Measurements from ENCODE around the gene FZD4.

FZD4 gene

DNA sequence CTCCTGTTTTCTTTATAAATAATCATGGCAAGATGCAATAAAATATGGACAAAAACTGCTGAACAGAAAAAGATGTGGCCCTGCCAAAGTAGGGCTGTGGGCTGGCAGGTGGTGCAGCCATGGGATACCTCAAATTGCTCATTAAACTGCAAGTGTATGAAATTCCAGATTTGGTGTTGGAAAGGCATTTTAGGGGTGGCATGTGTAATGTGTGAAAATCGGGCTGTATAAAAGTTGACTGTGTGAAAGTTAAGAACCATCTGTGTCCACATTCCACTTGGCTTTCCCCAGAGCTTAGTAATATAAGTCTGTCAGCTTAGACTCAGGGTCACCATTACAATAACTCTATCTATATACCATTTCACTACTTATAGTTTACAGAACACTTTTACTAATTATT, 34.8 kb upstream of the FZD4 start:
- Histone ChIP-seq H3K27ac (ENCODE audit: low read depth, low read length) (no peak overlapping the region), H3K9ac (ENCODE audit: low read length) (no peak overlapping the region), H3K4me1 (ENCODE audit: control insufficient read depth, insufficient read depth, low read length) (peaks cover 25% of the 10 kb centered on the region), H3K9me3 (ENCODE audit: control insufficient read depth, insufficient read depth, low read depth, low read length) (no peaks in the 10 kb centered on the region), H3K27me3 (ENCODE audit: control insufficient read depth, insufficient read depth, low read length) (no peaks in the 10 kb centered on the region), H3K36me3 (ENCODE audit: control insufficient read depth, insufficient read depth, low read length) (no peaks in the 10 kb centered on the region), H3K4me3 (ENCODE audit: low read depth, low read length) (no peak overlapping the region)

DNA sequence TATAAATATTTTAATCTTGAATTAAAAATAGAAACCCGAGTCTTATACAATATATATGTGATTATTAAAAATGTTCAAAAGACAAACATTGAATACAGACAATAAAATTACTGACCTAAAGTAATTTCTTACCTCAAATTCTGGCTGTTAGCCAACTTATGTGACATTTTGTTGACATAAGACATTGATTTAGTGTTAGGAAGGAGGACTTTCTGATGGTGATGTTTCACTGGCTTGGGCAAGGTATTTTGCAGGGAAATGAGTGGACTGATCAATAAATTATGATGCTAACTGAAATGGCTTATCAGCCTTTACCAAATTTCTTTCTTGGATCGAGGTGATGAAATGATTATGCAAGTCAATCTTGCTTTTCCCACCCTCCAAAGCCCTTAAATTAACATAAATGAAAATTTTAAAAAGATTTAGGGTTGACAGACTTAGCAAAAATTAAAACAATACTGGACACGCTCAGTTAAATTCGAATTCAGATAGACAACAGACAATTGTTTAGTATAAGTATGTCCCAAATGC, 33.2 kb upstream of the FZD4 start:
- Histone ChIP-seq H3K9ac (ENCODE audit: low read length) (no peak overlapping the region), H3K9me3 (ENCODE audit: control insufficient read depth, insufficient read depth, low read depth, low read length) (no peaks in the 10 kb centered on the region), H3K27ac (ENCODE audit: low read depth, low read length) (no peak overlapping the region), H3K4me3 (ENCODE audit: low read depth, low read length) (no peak overlapping the region), H3K4me1 (ENCODE audit: control insufficient read depth, insufficient read depth, low read length) (peaks cover 25% of the 10 kb centered on the region), H3K27me3 (ENCODE audit: control insufficient read depth, insufficient read depth, low read length) (no peaks in the 10 kb centered on the region), H3K36me3 (ENCODE audit: control insufficient read depth, insufficient read depth, low read length) (no peaks in the 10 kb centered on the region)

DNA sequence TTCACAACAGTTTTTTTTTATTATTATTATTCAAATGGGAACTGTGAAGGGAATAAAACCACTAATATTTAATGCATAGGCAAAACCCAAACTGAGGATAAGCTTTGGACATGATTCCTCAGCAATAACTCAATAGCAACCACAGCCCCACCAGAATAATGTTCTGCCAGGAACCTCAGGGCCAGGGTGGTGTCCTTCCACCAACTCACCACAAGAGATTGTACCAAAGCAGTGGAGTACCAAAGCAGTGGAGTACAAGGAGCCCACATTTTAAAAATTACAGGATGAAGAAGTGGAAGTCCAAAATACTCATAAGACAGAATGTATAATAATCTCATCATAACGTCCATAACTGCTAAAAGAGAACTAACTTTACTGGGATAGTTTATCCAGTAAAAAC, 32.5 kb upstream of the FZD4 start:
- Histone ChIP-seq H3K27me3 (ENCODE audit: control insufficient read depth, insufficient read depth, low read length) (no peaks in the 10 kb centered on the region), H3K27ac (ENCODE audit: low read depth, low read length) (no peak overlapping the region), H3K36me3 (ENCODE audit: control insufficient read depth, insufficient read depth, low read length) (no peaks in the 10 kb centered on the region), H3K4me3 (ENCODE audit: low read depth, low read length) (no peak overlapping the region), H3K9ac (ENCODE audit: low read length) (no peak overlapping the region), H3K4me1 (ENCODE audit: control insufficient read depth, insufficient read depth, low read length) (peaks cover 22% of the 10 kb centered on the region), H3K9me3 (ENCODE audit: control insufficient read depth, insufficient read depth, low read depth, low read length) (no peaks in the 10 kb centered on the region)

DNA sequence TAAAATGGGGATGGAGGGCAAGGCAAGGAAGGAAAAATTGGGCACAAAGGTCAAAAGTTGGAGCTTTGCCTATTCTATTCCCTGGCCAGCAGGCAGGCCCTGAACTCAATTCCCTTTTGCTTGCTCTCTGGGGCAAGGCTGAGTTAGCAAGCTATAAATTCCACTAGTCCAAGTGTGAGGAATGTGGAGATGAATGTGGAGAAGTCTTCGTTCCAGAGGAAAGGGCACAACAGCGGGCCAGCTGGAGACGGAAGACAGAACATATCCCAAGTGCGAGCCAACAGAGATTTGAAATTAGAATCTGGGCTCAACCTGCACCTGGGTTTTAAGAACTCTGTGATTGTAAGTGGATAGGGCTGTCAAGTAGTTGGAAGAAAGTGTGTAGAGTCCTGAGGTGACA, 29.5 kb upstream of the FZD4 start:
- Histone ChIP-seq H3K9ac (ENCODE audit: low read length) (no peak overlapping the region), H3K36me3 (ENCODE audit: control insufficient read depth, insufficient read depth, low read length) (no peaks in the 10 kb centered on the region), H3K9me3 (ENCODE audit: control insufficient read depth, insufficient read depth, low read depth, low read length) (no peaks in the 10 kb centered on the region), H3K27me3 (ENCODE audit: control insufficient read depth, insufficient read depth, low read length) (no peaks in the 10 kb centered on the region), H3K27ac (ENCODE audit: low read depth, low read length) (no peak overlapping the region), H3K4me3 (ENCODE audit: low read depth, low read length) (no peak overlapping the region), H3K4me1 (ENCODE audit: control insufficient read depth, insufficient read depth, low read length) (peaks cover 9% of the 10 kb centered on the region)

DNA sequence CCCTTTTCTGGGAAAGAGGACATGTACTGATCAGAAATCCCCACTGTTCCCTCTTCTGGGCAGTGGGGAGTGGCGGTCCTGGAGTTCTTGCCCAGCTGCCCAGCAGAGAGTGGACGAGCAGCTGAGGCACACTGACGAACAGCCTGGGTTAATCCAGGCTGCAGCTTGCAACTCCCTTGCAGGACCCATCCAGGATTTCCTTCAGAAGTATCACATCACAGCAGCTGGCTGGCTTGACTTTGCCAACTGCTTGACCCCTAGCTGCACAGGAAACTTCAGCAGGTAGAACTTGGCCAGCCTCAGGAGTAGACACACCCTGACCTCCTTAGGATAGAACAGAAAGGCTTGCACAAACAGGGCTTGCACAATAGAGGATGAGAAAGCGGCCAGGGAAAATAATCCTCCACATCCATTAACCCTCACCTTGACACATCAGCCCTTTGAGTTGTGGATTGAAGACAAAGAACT, 27.9 kb upstream of the FZD4 start:
- Histone ChIP-seq H3K27me3 (ENCODE audit: control insufficient read depth, insufficient read depth, low read length) (no peaks in the 10 kb centered on the region), H3K4me3 (ENCODE audit: low read depth, low read length) (no peak overlapping the region), H3K9ac (ENCODE audit: low read length) (no peak overlapping the region), H3K27ac (ENCODE audit: low read depth, low read length) (no peak overlapping the region), H3K9me3 (ENCODE audit: control insufficient read depth, insufficient read depth, low read depth, low read length) (no peaks in the 10 kb centered on the region), H3K4me1 (ENCODE audit: control insufficient read depth, insufficient read depth, low read length) (no peaks in the 10 kb centered on the region), H3K36me3 (ENCODE audit: control insufficient read depth, insufficient read depth, low read length) (no peaks in the 10 kb centered on the region)

DNA sequence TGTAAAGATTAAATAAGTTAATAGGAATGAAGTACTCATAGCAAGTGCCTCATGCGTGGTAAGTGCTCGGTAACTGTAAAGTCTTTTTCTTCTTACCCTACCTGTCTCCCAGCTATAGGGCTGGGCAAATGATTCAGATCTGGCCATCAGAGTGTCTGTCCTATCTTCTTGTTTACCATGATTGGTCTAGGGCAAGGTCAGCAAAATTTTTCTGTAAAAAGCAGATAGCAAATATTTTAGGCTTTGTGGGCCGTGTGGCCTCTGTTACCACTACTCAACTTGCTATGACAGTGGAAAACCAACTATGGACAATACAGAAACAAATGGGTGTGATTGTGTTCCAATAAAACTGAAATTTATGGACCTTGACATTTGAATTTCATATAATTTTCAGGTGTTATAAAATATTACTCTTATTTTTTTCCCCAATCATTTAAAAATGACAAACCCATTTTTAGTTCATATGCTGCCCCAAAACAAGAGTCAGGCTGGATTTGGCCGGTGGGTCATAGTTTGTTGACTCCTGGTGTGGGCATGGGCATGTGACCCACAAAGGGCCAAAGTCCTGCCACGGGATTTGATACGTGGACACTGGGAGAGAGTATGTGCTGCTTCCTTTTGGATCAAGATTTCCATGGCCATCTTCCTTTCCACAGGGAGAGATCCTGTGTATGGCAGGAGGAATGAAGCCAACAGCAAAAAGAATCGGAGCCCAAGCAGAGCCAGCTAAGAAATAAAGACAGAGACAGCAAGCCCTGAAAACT, 26.8 kb upstream of the FZD4 start:
- H3K27me3 ChIP-seq (ENCODE audit: control insufficient read depth, insufficient read depth, low read length) = no peaks in the 10 kb centered on the region
- H3K36me3 ChIP-seq (ENCODE audit: control insufficient read depth, insufficient read depth, low read length) = no peaks in the 10 kb centered on the region
- H3K9ac ChIP-seq (ENCODE audit: low read length) = no peak overlapping the region
- H3K9me3 ChIP-seq (ENCODE audit: control insufficient read depth, insufficient read depth, low read depth, low read length) = no peaks in the 10 kb centered on the region
- no peak overlapping the region for H3K4me3 ChIP-seq (ENCODE audit: low read depth, low read length)
- no peak overlapping the region for H3K27ac ChIP-seq (ENCODE audit: low read depth, low read length)
- H3K4me1 ChIP-seq (ENCODE audit: control insufficient read depth, insufficient read depth, low read length) = no peaks in the 10 kb centered on the region

DNA sequence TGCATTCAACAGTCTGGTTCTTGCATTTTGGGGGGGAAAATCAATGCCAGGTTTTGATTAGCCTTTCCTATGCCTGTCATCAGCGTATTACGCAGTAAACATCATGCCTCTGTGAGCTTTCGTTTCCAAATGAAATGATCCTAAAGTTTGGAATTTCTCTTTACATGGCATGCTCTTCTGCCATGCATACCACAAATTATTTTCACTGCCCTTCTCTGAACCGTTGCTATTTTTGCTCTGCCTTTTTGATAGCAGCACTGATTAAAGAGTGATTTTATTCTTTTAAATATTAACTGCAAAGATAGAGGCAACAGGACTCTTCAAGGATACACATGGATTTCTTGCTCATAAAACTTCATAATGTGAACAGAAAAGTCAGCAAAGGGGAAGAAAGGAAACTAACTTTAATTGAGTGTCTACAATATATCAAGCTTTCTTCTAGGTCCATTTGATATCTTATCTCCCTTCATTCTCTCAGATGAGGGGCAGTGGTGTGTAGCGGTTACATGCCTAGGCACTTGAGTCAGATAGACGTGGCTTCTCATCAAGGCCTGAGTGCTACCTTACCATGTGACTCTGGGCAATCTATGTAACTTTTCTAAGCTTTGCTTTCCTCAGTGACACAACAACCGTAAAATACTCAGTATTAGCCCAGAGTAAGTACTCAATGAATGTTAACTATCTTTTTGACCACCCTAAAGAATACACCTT, 25.0 kb upstream of the FZD4 start:
- Histone ChIP-seq H3K9ac (ENCODE audit: low read length) (no peak overlapping the region), H3K36me3 (ENCODE audit: control insufficient read depth, insufficient read depth, low read length) (no peaks in the 10 kb centered on the region), H3K9me3 (ENCODE audit: control insufficient read depth, insufficient read depth, low read depth, low read length) (no peaks in the 10 kb centered on the region), H3K4me3 (ENCODE audit: low read depth, low read length) (no peak overlapping the region), H3K4me1 (ENCODE audit: control insufficient read depth, insufficient read depth, low read length) (no peaks in the 10 kb centered on the region), H3K27ac (ENCODE audit: low read depth, low read length) (no peak overlapping the region), H3K27me3 (ENCODE audit: control insufficient read depth, insufficient read depth, low read length) (no peaks in the 10 kb centered on the region)

DNA sequence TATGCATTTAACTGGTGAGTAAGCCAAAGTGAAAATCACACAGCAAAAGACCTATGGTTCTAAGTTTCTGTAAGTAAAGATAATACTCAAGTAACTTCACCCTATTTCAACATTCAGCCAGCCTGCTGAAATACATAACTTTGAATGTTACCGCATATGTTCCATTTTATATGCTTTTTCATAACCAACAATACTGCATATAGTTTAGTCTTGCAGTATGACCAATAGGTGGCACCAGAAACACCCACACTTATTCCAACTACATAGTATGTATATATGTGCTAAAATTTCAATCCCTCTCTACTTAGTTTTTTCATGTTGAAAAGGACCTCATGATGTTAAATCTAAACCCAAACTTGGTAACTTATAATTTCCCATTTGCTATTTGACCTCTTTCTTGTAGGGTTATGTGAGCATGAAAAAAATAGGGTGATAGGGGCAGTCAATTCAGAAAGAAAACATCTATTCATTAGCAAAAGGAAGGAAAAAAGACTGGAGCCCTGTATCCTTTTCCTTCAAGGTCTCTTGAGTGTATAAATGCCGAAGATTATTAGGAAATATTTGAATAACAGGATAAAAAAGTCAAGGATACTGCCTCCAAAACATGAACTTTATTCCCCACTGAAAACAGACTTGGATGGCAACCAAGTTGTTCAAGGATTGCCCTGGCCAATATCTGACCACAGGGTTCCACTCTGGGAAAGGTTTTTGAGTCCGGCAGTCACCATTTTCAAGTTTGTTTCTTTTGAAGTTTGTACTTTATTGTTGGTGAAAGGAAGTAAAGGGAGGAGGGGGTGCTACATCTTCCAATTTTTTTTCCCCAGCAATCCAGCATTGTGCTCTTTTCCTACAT, 23.8 kb upstream of the FZD4 start:
- H3K9ac ChIP-seq (ENCODE audit: low read length) = no peak overlapping the region

DNA sequence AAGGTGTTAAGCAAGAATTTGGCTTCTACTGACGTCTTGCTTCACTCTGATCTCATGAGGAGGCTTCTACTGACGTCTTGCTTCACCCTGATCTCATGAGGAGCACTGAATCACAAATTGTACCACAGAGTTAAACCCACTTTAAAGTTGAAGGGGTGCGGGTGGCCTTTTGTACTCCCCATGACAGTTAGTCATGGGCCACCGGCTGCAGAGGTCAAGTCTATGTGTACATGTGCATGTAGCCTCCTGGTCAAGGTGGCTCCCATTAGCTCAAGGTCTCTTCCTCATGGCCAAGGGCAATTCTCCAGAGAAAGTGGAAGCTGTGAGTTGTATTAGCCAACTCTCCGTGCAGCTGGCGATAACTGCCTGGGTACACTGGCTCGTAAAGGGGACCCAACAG, 23.1 kb upstream of the FZD4 start:
- Histone ChIP-seq H3K9me3 (ENCODE audit: control insufficient read depth, insufficient read depth, low read depth, low read length) (no peaks in the 10 kb centered on the region), H3K9ac (ENCODE audit: low read length) (no peak overlapping the region), H3K36me3 (ENCODE audit: control insufficient read depth, insufficient read depth, low read length) (no peaks in the 10 kb centered on the region), H3K27me3 (ENCODE audit: control insufficient read depth, insufficient read depth, low read length) (no peaks in the 10 kb centered on the region), H3K4me3 (ENCODE audit: low read depth, low read length) (no peak overlapping the region), H3K4me1 (ENCODE audit: control insufficient read depth, insufficient read depth, low read length) (no peaks in the 10 kb centered on the region), H3K27ac (ENCODE audit: low read depth, low read length) (no peak overlapping the region)

More for the DNA sequence above, 23.8 kb upstream of the FZD4 start:
- Histone ChIP-seq H3K36me3 (ENCODE audit: control insufficient read depth, insufficient read depth, low read length) (no peaks in the 10 kb centered on the region), H3K4me1 (ENCODE audit: control insufficient read depth, insufficient read depth, low read length) (no peaks in the 10 kb centered on the region), H3K9me3 (ENCODE audit: control insufficient read depth, insufficient read depth, low read depth, low read length) (no peaks in the 10 kb centered on the region), H3K27me3 (ENCODE audit: control insufficient read depth, insufficient read depth, low read length) (no peaks in the 10 kb centered on the region), H3K27ac (ENCODE audit: low read depth, low read length) (no peak overlapping the region), H3K4me3 (ENCODE audit: low read depth, low read length) (no peak overlapping the region)

DNA sequence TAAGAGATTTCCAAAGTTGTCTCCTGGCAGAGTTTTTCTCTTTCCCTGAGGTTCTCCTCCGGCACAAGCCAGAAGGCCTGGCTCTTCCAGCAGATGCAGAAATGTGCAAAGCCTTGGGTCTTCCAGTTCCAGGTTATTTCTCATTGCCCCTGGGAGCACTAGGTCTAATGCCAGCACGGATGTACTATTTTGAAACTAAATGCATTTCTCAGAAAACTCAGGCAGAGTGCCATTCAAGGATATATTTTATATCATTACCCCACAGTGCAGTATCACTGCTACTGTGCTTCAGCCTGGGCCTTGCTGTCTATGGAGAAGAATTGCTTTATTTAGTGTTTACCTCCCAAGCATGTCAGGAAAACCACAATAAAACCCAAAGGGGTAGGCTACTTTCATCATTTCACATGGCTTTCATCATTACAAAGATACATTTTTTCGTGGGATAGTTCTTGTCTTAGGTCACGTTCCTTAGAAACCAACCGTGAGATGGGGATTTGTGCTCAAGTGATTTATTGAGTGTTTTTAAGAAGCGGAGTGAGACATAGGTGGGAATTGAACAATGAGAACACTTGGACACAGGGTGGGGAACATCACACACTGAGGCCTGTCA, 22.4 kb upstream of the FZD4 start:
- no peak overlapping the region for H3K27ac ChIP-seq (ENCODE audit: low read depth, low read length)
- no peaks in the 10 kb centered on the region for H3K27me3 ChIP-seq (ENCODE audit: control insufficient read depth, insufficient read depth, low read length)
- no peaks in the 10 kb centered on the region for H3K4me1 ChIP-seq (ENCODE audit: control insufficient read depth, insufficient read depth, low read length)
- H3K4me3 ChIP-seq (ENCODE audit: low read depth, low read length) = no peak overlapping the region
- no peaks in the 10 kb centered on the region for H3K9me3 ChIP-seq (ENCODE audit: control insufficient read depth, insufficient read depth, low read depth, low read length)
- no peak overlapping the region for H3K9ac ChIP-seq (ENCODE audit: low read length)
- no peaks in the 10 kb centered on the region for H3K36me3 ChIP-seq (ENCODE audit: control insufficient read depth, insufficient read depth, low read length)
